ENCODE data around the gene NEO1. TPM values are rescaled to one million over a fixed set of nuclear protein-coding genes. Genes with fewer than 3 reads are reported as not detected.

Gene NEO1
- total and polyA plus RNA-seq, 5 donors, result 7.5 to 17.2 (median 15.6) TPM

GRCh38 chr15:73326157-73326556 is 273.9 kb downstream of the NEO1 start:
- Histone ChIP-seq H3K27ac (ENCODE audit: low read length) (no peak overlapping the region), H3K27me3 (ENCODE audit: control insufficient read depth, insufficient read depth) (no peaks in the 10 kb centered on the region), H3K4me3 (ENCODE audit: low read length) (no peak overlapping the region), H3K9me3 (ENCODE audit: control insufficient read depth, low read length) (no peaks in the 10 kb centered on the region), H3K4me1 (ENCODE audit: control insufficient read depth, insufficient read depth, low read length) (peaks cover 6% of the 10 kb centered on the region)
- 34% methylated on average over 4 of the region's 4 CpGs for WGBS
- intact Hi-C loops (cut with DNase I), result no loop called here
- no peak for ATAC-seq
- DNase-seq, result no peak

GRCh38 chr15:73328149-73328820 is 276.0 kb downstream of the NEO1 start:
- DNase-seq, result no peak
- Histone ChIP-seq H3K4me3 (ENCODE audit: low read length) (no peak overlapping the region), H3K9me3 (ENCODE audit: control insufficient read depth, low read length) (no peaks in the 10 kb centered on the region), H3K27me3 (ENCODE audit: control insufficient read depth, insufficient read depth) (no peaks in the 10 kb centered on the region), H3K4me1 (ENCODE audit: control insufficient read depth, insufficient read depth, low read length) (peaks cover 6% of the 10 kb centered on the region), H3K27ac (ENCODE audit: low read length) (no peak overlapping the region)
- no peak for ATAC-seq
- intact Hi-C loops (cut with DNase I), result no loop called here
- WGBS, result 75% methylated on average over 12 of the region's 12 CpGs

GRCh38 chr15:73328981-73329380 is 276.7 kb downstream of the NEO1 start:
- Histone ChIP-seq H3K4me1 (ENCODE audit: control insufficient read depth, insufficient read depth, low read length) (peaks cover 7% of the 10 kb centered on the region), H3K4me3 (ENCODE audit: low read length) (no peak overlapping the region), H3K27me3 (ENCODE audit: control insufficient read depth, insufficient read depth) (no peaks in the 10 kb centered on the region), H3K9me3 (ENCODE audit: control insufficient read depth, low read length) (no peaks in the 10 kb centered on the region), H3K27ac (ENCODE audit: low read length) (no peak overlapping the region)
- WGBS, result 80% methylated on average over 10 of the region's 10 CpGs
- intact Hi-C loops (cut with DNase I), result no loop called here
- ATAC-seq (no peak), DNase-seq (no peak)

DNA sequence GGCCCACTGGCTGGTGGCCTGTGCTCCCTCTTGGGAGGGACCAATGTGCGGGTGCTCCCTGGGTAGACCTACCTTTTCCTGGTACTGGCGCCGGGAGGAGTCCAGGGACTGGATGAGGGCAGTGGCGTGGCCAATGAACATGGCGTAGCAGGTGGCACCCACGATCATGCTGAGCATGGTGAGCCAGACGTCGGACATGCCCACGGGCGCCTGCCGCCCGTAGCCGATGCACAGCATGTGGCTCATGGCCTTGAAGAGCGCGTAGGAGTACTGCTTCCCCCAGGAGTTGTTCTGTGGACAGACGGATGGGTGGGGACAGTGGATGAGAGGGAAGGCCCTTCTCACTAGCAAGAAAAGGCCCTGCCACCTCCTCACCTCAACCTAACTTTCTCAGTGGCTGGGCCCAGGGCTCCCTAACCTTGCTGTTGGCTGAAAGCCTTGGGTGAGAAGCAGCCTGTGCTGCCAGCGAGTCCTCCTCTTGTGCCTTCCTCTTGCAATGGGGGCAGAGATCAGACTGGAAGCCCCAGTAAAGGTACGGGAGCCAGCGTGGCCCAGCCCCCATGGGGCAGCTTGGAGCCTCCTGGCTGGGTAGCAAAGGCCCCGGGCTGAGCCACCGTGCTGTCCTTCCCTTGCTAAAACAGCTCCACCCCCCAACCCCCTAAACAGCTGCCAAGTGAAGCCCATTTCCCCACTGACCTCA is 277.4 kb downstream of the NEO1 start:
- ATAC-seq (no peak), DNase-seq (peak in 1 of 3 donors; percentile 45)
- intact Hi-C loops (cut with DNase I), result no loop called here
- peaks cover 8% of the 10 kb centered on the region for H3K4me1 ChIP-seq (ENCODE audit: control insufficient read depth, insufficient read depth, low read length)
- WGBS, result 82% methylated on average over 21 of the region's 21 CpGs
- no peak overlapping the region for H3K4me3 ChIP-seq (ENCODE audit: low read length)
- H3K27ac ChIP-seq (ENCODE audit: low read length), result no peak overlapping the region
- H3K27me3 ChIP-seq (ENCODE audit: control insufficient read depth, insufficient read depth), result no peaks in the 10 kb centered on the region
- H3K9me3 ChIP-seq (ENCODE audit: control insufficient read depth, low read length), result no peaks in the 10 kb centered on the region

DNA sequence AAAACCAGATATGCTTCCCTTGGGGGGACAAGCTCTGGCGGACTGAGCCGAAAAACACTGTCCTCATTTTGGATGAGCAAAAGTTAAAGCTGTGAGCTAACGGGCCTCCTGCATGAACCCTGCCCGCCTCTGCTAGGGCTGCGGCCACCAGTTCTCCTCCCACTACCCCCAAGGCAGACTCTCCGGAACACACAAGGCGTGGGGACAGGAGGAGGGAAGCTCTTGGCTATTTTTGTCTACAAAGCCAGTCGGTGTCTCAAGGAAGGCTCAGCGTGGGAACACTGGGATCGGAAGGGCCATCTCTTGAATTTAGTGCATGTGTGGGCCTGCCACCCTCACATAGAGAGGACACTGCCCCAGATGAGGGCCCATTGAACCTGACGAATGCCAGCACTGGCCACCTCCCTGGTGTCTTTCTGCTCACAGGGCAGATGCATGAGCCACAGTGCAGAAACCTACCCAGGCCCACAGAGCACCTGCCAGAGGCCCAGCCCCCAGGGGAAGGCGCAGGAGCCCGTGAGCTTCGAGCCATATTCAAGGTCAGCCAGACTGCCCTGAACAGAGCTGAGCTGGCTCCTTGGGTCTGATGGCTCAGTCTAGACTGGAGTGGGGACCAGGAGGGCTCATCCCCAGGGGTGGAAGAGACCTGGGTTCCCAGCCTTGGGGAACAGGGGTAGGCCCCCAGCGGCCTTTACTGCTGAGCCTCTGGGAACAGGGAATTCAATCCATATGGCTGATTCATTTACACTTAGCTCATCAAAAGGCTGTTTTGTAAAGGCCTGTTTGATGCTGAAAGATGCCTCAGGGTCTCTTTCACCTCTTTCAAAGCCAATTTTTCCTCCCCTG is 278.2 kb downstream of the NEO1 start:
- 45% methylated on average over 15 of the region's 15 CpGs for WGBS
- H3K27ac ChIP-seq (ENCODE audit: low read length), result no peak overlapping the region
- no peaks in the 10 kb centered on the region for H3K9me3 ChIP-seq (ENCODE audit: control insufficient read depth, low read length)
- H3K4me3 ChIP-seq (ENCODE audit: low read length), result no peak overlapping the region
- peaks cover 8% of the 10 kb centered on the region for H3K4me1 ChIP-seq (ENCODE audit: control insufficient read depth, insufficient read depth, low read length)
- no peaks in the 10 kb centered on the region for H3K27me3 ChIP-seq (ENCODE audit: control insufficient read depth, insufficient read depth)
- intact Hi-C loops (cut with DNase I), result no loop called here
- ATAC-seq (no peak), DNase-seq (peak in 1 of 3 donors; percentile 14)

DNA sequence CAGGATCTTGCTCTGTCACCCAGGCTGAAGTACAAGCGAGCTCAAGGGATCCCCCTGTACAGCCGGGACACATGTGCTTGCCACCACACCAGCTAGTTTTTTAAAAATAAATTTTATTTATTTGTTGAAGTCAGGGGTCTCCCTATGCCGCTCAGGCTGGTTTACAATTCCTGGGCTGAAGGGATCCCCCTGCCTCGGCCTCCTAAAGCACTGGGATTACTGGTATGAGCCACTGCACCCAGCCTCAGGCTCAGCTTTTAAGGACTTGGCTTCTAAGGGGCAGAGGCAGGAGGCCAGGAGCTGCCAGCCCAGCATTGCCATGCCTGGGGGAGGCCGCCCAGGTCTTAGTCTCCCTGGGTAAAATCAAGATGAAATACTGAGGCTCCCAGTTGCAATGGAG is 279.2 kb downstream of the NEO1 start:
- intact Hi-C loops (cut with DNase I), result no loop called here
- Histone ChIP-seq H3K27ac (ENCODE audit: low read length) (no peak overlapping the region), H3K4me1 (ENCODE audit: control insufficient read depth, insufficient read depth, low read length) (peaks cover 8% of the 10 kb centered on the region), H3K27me3 (ENCODE audit: control insufficient read depth, insufficient read depth) (no peaks in the 10 kb centered on the region), H3K4me3 (ENCODE audit: low read length) (no peak overlapping the region), H3K9me3 (ENCODE audit: control insufficient read depth, low read length) (no peaks in the 10 kb centered on the region)
- DNase-seq, result no peak
- 93% methylated on average over 5 of the region's 5 CpGs for WGBS
- ATAC-seq, result no peak

DNA sequence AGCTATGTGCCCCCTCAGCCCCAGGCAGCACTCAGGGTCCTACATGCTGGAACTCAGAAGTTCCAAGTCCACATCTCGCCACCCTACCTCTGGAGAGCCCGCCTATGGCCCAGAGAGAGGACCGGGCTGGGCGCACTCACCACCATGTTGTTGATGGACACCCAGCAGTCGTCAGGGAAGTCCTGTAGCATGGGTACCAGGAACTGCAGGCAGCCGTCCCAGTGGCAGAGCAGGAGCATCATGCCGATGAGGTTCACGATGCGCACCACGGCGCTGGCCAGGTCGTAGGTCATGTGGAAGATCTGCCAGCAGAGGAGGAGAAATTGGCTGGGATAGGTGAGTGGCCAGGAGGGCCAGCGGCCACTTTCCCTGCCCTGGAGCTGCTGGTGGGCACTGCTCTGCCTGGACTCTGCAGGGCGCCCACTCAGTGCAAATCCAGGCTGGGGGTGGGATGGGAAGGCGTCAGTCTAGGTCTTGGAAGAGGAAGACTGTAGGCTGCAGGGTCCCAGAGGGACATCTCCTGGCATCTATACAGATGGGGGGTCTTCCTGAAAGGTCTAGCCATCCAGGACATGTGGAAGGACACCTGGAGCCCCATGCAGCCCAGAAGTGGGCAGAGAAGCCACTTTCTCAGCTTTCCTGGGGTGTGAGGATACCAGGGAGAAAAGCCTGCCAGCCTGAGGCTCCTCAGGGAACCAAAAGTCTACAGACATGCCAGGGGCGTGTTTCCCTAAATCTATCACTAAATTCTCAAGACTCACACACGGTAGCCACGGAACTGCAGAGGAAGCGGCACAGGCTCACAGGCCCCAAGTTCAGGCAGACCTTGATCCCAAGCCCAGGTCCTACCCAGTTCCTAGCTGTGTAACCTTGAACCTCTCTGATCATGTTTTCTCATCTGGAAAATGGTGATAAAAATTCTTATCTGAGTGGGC is 280.0 kb downstream of the NEO1 start:
- Histone ChIP-seq H3K27me3 (ENCODE audit: control insufficient read depth, insufficient read depth) (no peaks in the 10 kb centered on the region), H3K4me1 (ENCODE audit: control insufficient read depth, insufficient read depth, low read length) (peaks cover 8% of the 10 kb centered on the region), H3K4me3 (ENCODE audit: low read length) (no peak overlapping the region), H3K27ac (ENCODE audit: low read length) (no peak overlapping the region), H3K9me3 (ENCODE audit: control insufficient read depth, low read length) (no peaks in the 10 kb centered on the region)
- intact Hi-C loops (cut with DNase I), result no loop called here
- ATAC-seq (no peak), DNase-seq (peak in 1 of 3 donors; percentile 38)
- WGBS, result 84% methylated on average over 19 of the region's 19 CpGs

DNA sequence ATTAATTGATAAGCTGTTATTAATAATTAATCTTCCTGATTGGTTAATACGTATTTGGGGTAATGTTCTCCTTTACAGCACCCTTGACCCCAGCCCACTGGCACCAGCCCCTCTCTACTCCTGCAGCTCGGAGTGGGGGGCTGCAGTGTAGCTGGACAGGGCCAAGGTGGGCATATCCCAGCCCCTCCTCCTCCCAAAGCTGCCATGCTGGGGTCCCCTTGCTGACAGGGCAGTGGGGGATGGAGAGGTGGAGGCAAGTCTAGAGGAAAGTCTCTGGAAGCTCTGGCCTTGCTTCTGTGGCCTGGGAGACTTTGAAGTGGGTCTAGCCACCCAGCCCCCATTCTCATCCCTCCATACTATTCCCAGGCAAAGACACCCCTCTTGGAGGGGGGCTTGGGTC is 280.7 kb downstream of the NEO1 start:
- DNase-seq (peak in 1 of 3 donors; percentile 7), ATAC-seq (no peak)
- H3K4me3 ChIP-seq (ENCODE audit: low read length), result no peak overlapping the region

GRCh38 chr15:73334086-73334485 is 281.8 kb downstream of the NEO1 start:
- Histone ChIP-seq H3K9me3 (ENCODE audit: control insufficient read depth, low read length) (no peaks in the 10 kb centered on the region), H3K27ac (ENCODE audit: low read length) (no peak overlapping the region), H3K4me1 (ENCODE audit: control insufficient read depth, insufficient read depth, low read length) (peaks cover 8% of the 10 kb centered on the region), H3K27me3 (ENCODE audit: control insufficient read depth, insufficient read depth) (no peaks in the 10 kb centered on the region), H3K4me3 (ENCODE audit: low read length) (no peak overlapping the region)
- peak in 1 of 3 donors; percentile 11 for DNase-seq
- ATAC-seq, result no peak
- intact Hi-C loops (cut with DNase I), result no loop called here
- 84% methylated on average over 6 of the region's 6 CpGs for WGBS

More for the DNA sequence above, 280.7 kb downstream of the NEO1 start:
- Histone ChIP-seq H3K4me1 (ENCODE audit: control insufficient read depth, insufficient read depth, low read length) (peaks cover 8% of the 10 kb centered on the region), H3K27ac (ENCODE audit: low read length) (no peak overlapping the region), H3K27me3 (ENCODE audit: control insufficient read depth, insufficient read depth) (no peaks in the 10 kb centered on the region), H3K9me3 (ENCODE audit: control insufficient read depth, low read length) (no peaks in the 10 kb centered on the region)
- intact Hi-C loops (cut with DNase I), result no loop called here
- 81% methylated on average over 2 of the region's 2 CpGs for WGBS

DNA sequence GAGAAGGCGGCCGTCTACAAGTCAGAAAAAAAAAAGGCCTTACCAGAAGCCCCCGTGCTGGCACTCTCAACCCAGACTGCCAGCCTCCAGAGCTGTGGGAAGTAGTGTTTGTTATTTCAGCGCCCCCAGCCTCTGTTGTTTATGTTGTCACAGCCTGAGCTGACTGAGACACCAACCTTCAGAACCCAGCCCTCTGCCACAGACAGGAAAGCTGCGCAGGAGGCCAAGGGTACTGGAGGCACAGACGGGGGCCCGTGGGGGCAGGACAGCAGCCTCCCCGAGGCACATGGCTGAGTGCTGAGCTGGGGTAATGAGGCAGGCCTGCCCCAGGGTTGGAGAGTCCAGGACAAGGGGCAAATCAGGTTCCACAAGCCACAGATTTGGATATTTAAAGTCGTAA is 282.8 kb downstream of the NEO1 start:
- intact Hi-C loops (cut with DNase I), result no loop called here
- no peak for ATAC-seq
- peak in 1 of 3 donors; percentile 18 for DNase-seq
- H3K27ac ChIP-seq (ENCODE audit: low read length), result no peak overlapping the region
- no peaks in the 10 kb centered on the region for H3K9me3 ChIP-seq (ENCODE audit: control insufficient read depth, low read length)
- WGBS, result 54% methylated on average over 9 of the region's 9 CpGs
- H3K4me3 ChIP-seq (ENCODE audit: low read length), result no peak overlapping the region
- no peaks in the 10 kb centered on the region for H3K27me3 ChIP-seq (ENCODE audit: control insufficient read depth, insufficient read depth)
- peaks cover 8% of the 10 kb centered on the region for H3K4me1 ChIP-seq (ENCODE audit: control insufficient read depth, insufficient read depth, low read length)
